K562 (cell line): ENCODE measurements around the gene SORCS1. TPM values are rescaled to one million over a fixed set of nuclear protein-coding genes. Genes with fewer than 3 reads are reported as not detected.
A peak's percentile ranks its signal among the peaks of the same experiment; 100 is the strongest.

ENCODE experiments used
- CBX1 ChIP-seq: sonication (generic); IDR thresholded peaks from 2 replicates; pipeline ENCODE4 v1.6.1; 2016; ENCODE audit warnings: antibody characterized with exemption, low read depth, mild to moderate bottlenecking
- CHD1 ChIP-seq: fragments of 200-600 bp; sonication (generic); IDR thresholded peaks from one replicate; pipeline ENCODE4 v1.6.1; 2012; ENCODE audit warnings: mild to moderate bottlenecking, moderate library complexity, low read length, inconsistent platforms
- ELF4 ChIP-seq: fragments of 450-650 bp; formaldehyde crosslinking; IDR thresholded peaks from 2 replicates; pipeline ENCODE4 v1.4.0; 2022; ENCODE audit warnings: missing genetic modification characterization
- FOXA3 ChIP-seq, 2 experiments: fragments of 450-650 bp in 1 of 2; sonication (generic) in 1 of 2; formaldehyde crosslinking; IDR thresholded peaks in 1 of 2; conservative IDR thresholded peaks in 1 of 2; 2 replicates each; pipeline versions ENCODE4 v1.4.0 to v1.8.0; 2020 to 2022; ENCODE audit warnings: mild to moderate bottlenecking in 2 of 2, missing genetic modification reagents in 1 of 2
- FOXK1 ChIP-seq: sonication (generic); formaldehyde crosslinking; IDR thresholded peaks from 2 replicates; pipeline ENCODE4 v1.8.0; 2022; ENCODE audit warnings: missing genetic modification reagents, mild to moderate bottlenecking, borderline replicate concordance
- HDAC3 ChIP-seq: fragments of 450-650 bp; IDR thresholded peaks from 2 replicates; pipeline ENCODE4 v1.6.1; 2018; ENCODE audit warnings: borderline replicate concordance, mild to moderate bottlenecking, moderate library complexity; ENCODE audit not compliant: partially characterized antibody
- KAT8 ChIP-seq: fragments of 450-650 bp; IDR thresholded peaks from 2 replicates; pipeline ENCODE4 v1.6.1; 2016; ENCODE audit warnings: low read depth, mild to moderate bottlenecking
- MCM2 ChIP-seq: fragments of 450-650 bp; IDR thresholded peaks from 2 replicates; pipeline ENCODE4 v1.6.1; 2017; ENCODE audit warnings: low read depth, mild to moderate bottlenecking
- MCM5 ChIP-seq: fragments of 450-650 bp; IDR thresholded peaks from 2 replicates; pipeline ENCODE4 v1.6.1; 2016; ENCODE audit warnings: low read depth
- MTA3 ChIP-seq: fragments of 450-650 bp; formaldehyde crosslinking; IDR thresholded peaks from 2 replicates; pipeline ENCODE4 v1.6.1; 2017; ENCODE audit warnings: mild to moderate bottlenecking, borderline replicate concordance
- PHF21A ChIP-seq: fragments of 450-650 bp; IDR thresholded peaks from 2 replicates; pipeline ENCODE4 v1.6.1; 2017; ENCODE audit warnings: low read depth, borderline replicate concordance
- POLR3A ChIP-seq: IDR thresholded peaks from 2 replicates; pipeline ENCODE4 v1.6.1; 2011; ENCODE audit warnings: borderline replicate concordance, mild to moderate bottlenecking, moderate library complexity; ENCODE audit not compliant: insufficient read length, insufficient read depth; ENCODE audit errors: extremely low read depth
- POLR3G ChIP-seq: IDR thresholded peaks from 2 replicates; pipeline ENCODE4 v1.6.1; 2011; ENCODE audit not compliant: insufficient read length, insufficient replicate concordance; ENCODE audit errors: extremely low read depth
- PTTG1 ChIP-seq: fragments of 450-650 bp; IDR thresholded peaks from 2 replicates; pipeline ENCODE4 v1.6.1; 2016; ENCODE audit warnings: low read depth, mild to moderate bottlenecking, missing genetic modification characterization, missing compliant biosample characterization
- SMAD2 ChIP-seq: fragments of 150-350 bp; IDR thresholded peaks from 2 replicates; pipeline ENCODE4 v1.6.1; 2014; ENCODE audit warnings: low read depth, mild to moderate bottlenecking, low read length
- SMC3 ChIP-seq: conservative IDR thresholded peaks from 2 replicates; pipeline ENCODE4 v1.6.1; 2011; ENCODE audit warnings: low read depth, low read length, improper control_type of control experiment; ENCODE audit not compliant: insufficient read depth
- SP1 ChIP-seq: sonication (generic); formaldehyde crosslinking; IDR thresholded peaks from 2 replicates; pipeline ENCODE4 v1.8.1; 2022; ENCODE audit warnings: mild to moderate bottlenecking, missing genetic modification reagents
- ZNF121 ChIP-seq: sonication (generic); formaldehyde crosslinking; conservative IDR thresholded peaks from 2 replicates; pipeline ENCODE4 v1.8.0; 2022; ENCODE audit warnings: missing genetic modification reagents
- ZNF57 ChIP-seq: fragments of 450-650 bp; formaldehyde crosslinking; IDR thresholded peaks from 2 replicates; pipeline ENCODE4 v1.4.0; 2020; ENCODE audit warnings: mild to moderate bottlenecking, moderate library complexity
- polyA plus RNA-seq, 8 experiments: library from polyadenylated mRNA; depleted of rRNA in 4 of 8; stranded (reverse) in 5 of 8; unstranded in 3 of 8; fragments of >200 nt; fragmentation: Nextera tagmentation in 2 of 8; fragmentation: Illumina TruSeq in 1 of 8; extraction: Ambion mirVana in 2 of 8; extraction: Trizol in 1 of 8; gene quantifications; 2 replicates each; pipeline versions ENCODE4 v1.2.1 to v1.2.3, GENCODE V29; 2011 to 2014; ENCODE audit warnings: inconsistent platforms in 1 of 8, missing spikeins in 1 of 8
- total RNA-seq, 7 experiments: library from RNA; depleted of rRNA in 6 of 7; stranded (reverse); fragments of >200 nt in 6 of 7; fragmentation: Illumina TruSeq in 2 of 7; extraction: Trizol in 2 of 7; gene quantifications; 2 replicates each; pipeline versions ENCODE4 v1.2.1 to v1.2.3, GENCODE V29; 2011 to 2021; ENCODE audit warnings: low replicate concordance in 1 of 7
- TF ChIP-seq, protein P1 (sequence below): fragments of 250-450 bp; sonication (Bioruptor Pico); IDR thresholded peaks from 2 replicates; pipeline ENCODE4 v1.5.1; 2021; ENCODE audit warnings: mild to moderate bottlenecking
- TF ChIP-seq, protein P2 (sequence below): fragments of 450-650 bp; IDR thresholded peaks from 2 replicates; pipeline ENCODE4 v1.6.1; 2016; ENCODE audit warnings: low read depth, mild to moderate bottlenecking, moderate library complexity
- TF ChIP-seq, protein P3 (sequence below): fragments of 450-650 bp; formaldehyde crosslinking; IDR thresholded peaks from 2 replicates; pipeline ENCODE4 v1.4.0; 2020; ENCODE audit warnings: mild to moderate bottlenecking, moderate library complexity
- TF ChIP-seq, protein P4 (sequence below): conservative IDR thresholded peaks from 2 replicates; pipeline ENCODE4 v1.6.1; 2011; ENCODE audit warnings: low read depth, mild to moderate bottlenecking, low read length; ENCODE audit not compliant: control insufficient read depth
- TF ChIP-seq, protein P5 (sequence below), 2 experiments: fragments of 450-650 bp; conservative IDR thresholded peaks; 2 replicates each; pipeline ENCODE4 v1.6.1; 2017; ENCODE audit warnings: mild to moderate bottlenecking in 2 of 2, moderate library complexity in 2 of 2

Gene SORCS1
- total and polyA plus RNA-seq, 9 of the 15 experiments (the other 6 are each of a cell fraction or from before 2014, with no cell fraction given): 1.5 to 3.9 (median 2.7) TPM

DNA sequence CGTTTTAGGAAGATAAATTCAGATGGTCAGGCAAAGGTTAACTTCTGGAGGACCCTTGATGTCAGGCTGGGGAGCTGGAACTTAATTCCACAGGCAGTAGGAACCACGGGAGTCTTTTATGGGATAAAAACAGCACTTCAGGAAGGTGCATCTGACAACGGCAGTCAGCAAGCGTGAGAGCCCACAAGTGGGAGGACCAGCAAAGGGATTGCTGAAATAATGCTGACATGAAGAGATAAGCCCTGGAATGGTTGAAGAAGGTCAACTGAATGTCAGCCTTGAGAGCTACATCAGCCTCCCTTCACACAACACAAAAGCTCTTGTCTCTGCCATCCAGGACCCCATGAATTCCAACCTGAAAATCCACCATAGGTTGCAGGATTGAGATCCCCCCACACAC lies 138.8 kb downstream of the SORCS1 start (continued):
- TF ChIP-seq SP1 (CRISPR knock-in tag) (no peak), FOXA3 (CRISPR knock-in tag; conservative IDR thresholded peaks at IDR 0.05 in 1 of 2, IDR thresholded peaks at IDR 0.05 in 1 of 2) (no peak), POLR3G (no peak), MCM2 (no peak), HDAC3 (peak; percentile 74), FOXK1 (CRISPR knock-in tag) (no peak), CHD1 (no peak), PTTG1 (tag) (no peak), MTA3 (peak; percentile 65; the same call in 1 of the 2 replicates), ZNF57 (CRISPR knock-in tag) (no peak), POLR3A (no peak), MCM5 (no peak), PHF21A (no peak), CBX1 (no peak), SMAD2 (no peak), ELF4 (no peak), SMC3 (no peak), ZNF121 (CRISPR knock-in tag) (no peak), KAT8 (no peak)
- TF ChIP-seq, protein P1, sequence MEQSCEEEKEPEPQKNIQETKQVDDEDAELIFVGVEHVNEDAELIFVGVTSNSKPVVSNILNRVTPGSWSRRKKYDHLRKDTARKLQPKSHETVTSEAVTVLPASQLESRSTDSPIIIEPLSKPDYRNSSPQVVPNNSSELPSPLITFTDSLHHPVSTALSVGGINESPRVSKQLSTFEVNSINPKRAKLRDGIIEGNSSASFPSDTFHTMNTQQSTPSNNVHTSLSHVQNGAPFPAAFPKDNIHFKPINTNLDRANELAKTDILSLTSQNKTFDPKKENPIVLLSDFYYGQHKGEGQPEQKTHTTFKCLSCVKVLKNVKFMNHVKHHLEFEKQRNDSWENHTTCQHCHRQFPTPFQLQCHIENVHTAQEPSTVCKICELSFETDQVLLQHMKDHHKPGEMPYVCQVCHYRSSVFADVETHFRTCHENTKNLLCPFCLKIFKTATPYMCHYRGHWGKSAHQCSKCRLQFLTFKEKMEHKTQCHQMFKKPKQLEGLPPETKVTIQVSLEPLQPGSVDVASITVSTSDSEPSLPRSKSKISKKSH: no peak
- TF ChIP-seq, protein P2, sequence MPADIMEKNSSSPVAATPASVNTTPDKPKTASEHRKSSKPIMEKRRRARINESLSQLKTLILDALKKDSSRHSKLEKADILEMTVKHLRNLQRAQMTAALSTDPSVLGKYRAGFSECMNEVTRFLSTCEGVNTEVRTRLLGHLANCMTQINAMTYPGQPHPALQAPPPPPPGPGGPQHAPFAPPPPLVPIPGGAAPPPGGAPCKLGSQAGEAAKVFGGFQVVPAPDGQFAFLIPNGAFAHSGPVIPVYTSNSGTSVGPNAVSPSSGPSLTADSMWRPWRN: peak; percentile 27; the same call in 1 of the 2 replicates
- TF ChIP-seq, protein P3, sequence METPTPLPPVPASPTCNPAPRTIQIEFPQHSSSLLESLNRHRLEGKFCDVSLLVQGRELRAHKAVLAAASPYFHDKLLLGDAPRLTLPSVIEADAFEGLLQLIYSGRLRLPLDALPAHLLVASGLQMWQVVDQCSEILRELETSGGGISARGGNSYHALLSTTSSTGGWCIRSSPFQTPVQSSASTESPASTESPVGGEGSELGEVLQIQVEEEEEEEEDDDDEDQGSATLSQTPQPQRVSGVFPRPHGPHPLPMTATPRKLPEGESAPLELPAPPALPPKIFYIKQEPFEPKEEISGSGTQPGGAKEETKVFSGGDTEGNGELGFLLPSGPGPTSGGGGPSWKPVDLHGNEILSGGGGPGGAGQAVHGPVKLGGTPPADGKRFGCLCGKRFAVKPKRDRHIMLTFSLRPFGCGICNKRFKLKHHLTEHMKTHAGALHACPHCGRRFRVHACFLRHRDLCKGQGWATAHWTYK (CRISPR knock-in tag): no peak
- TF ChIP-seq, protein P4, sequence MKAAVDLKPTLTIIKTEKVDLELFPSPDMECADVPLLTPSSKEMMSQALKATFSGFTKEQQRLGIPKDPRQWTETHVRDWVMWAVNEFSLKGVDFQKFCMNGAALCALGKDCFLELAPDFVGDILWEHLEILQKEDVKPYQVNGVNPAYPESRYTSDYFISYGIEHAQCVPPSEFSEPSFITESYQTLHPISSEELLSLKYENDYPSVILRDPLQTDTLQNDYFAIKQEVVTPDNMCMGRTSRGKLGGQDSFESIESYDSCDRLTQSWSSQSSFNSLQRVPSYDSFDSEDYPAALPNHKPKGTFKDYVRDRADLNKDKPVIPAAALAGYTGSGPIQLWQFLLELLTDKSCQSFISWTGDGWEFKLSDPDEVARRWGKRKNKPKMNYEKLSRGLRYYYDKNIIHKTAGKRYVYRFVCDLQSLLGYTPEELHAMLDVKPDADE: no peak
- TF ChIP-seq, protein P5, sequence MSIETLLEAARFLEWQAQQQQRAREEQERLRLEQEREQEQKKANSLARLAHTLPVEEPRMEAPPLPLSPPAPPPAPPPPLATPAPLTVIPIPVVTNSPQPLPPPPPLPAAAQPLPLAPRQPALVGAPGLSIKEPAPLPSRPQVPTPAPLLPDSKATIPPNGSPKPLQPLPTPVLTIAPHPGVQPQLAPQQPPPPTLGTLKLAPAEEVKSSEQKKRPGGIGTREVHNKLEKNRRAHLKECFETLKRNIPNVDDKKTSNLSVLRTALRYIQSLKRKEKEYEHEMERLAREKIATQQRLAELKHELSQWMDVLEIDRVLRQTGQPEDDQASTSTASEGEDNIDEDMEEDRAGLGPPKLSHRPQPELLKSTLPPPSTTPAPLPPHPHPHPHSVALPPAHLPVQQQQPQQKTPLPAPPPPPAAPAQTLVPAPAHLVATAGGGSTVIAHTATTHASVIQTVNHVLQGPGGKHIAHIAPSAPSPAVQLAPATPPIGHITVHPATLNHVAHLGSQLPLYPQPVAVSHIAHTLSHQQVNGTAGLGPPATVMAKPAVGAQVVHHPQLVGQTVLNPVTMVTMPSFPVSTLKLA (conservative IDR thresholded peaks at IDR 0.05): peak in 1 of 2 experiments; percentile 49; a peak in 1 of 4 replicates
